ENCODE results near the gene EPHX1. TPM values are rescaled to one million over a fixed set of nuclear protein-coding genes. Genes with fewer than 3 reads are reported as not detected.
A peak's percentile ranks its signal among the peaks of the same experiment; 100 is the strongest.
"Not testable (repeated sequence)": the region's sequence is repeated elsewhere in the genome, so short reads cannot be mapped to it uniquely, and the experiment has no call there.

Gene EPHX1
- total RNA-seq: 1 to 10 TPM in 1 of 2 experiments, under 1 TPM in 1; 0.93 to 1.0 TPM

GRCh38 chr1:225809842-225810578 is at the start of gene EPHX1:
TSS of gene EPHX1 (plus strand) at chr1:225810124. CDS start at chr1:225828730, 18,606 bp downstream.
- Mint-ChIP-seq H3K27me3 (peaks cover 10% of the 10 kb centered on the region), H3K4me3 (peak within 1 kb of the TSS; percentile 75), H3K36me3 (ENCODE audit: low read depth) (no peaks in the 10 kb centered on the region), H3K27ac (no peak within 1 kb of the TSS), H3K9me3 (no peaks in the 10 kb centered on the region), H3K4me1 (peaks cover 15% of the 10 kb centered on the region)
- DNase-seq: peak; percentile 74
- ChIA-PET POLR2A (interaction anchor here (0.6 to 2.9 kb wide), 4 partner anchors 22 to 426 kb away, joined by 3 to 13 read pairs (median 4); partner anchors contain the start of genes PYCR2 and SRP9), CTCF (interaction anchor here (0.8 to 2.1 kb wide), 4 partner anchors 10 to 37 kb away, joined by 3 to 4 read pairs (median 4); no protein-coding TSS in a partner anchor)

- H3K4me1 Mint-ChIP-seq: no peaks in the 10 kb centered on the region
- H3K36me3 Mint-ChIP-seq (ENCODE audit: low read depth): no peaks in the 10 kb centered on the region
- ChIA-PET POLR2A (no interaction called here), CTCF (no interaction called here)
- no peak overlapping the region for H3K27ac Mint-ChIP-seq
- no peak overlapping the region for H3K4me3 Mint-ChIP-seq
- H3K27me3 Mint-ChIP-seq: peaks cover 14% of the 10 kb centered on the region
- no peaks in the 10 kb centered on the region for H3K9me3 Mint-ChIP-seq
- no peak for DNase-seq
Measured at GRCh38 chr1:225760531-225760930, 49.4 kb upstream of the EPHX1 start.

GRCh38 chr1:225761395-225761794 is 48.5 kb upstream of the EPHX1 start:
- H3K36me3 Mint-ChIP-seq (ENCODE audit: low read depth); H3K4me3 Mint-ChIP-seq; DNase-seq; H3K4me1 Mint-ChIP-seq; H3K27ac Mint-ChIP-seq; H3K9me3 Mint-ChIP-seq; CTCF ChIA-PET; POLR2A ChIA-PET: not testable (repeated sequence)
- H3K27me3 Mint-ChIP-seq: peaks cover 14% of the 10 kb centered on the region

GRCh38 chr1:225762002-225762441 is 47.9 kb upstream of the EPHX1 start:
- ChIA-PET CTCF (interaction anchor here (1.4 kb wide), 1 partner anchor 16 kb away, joined by 3 read pairs; the partner anchor contains the start of gene SRP9), POLR2A (no interaction called here)
- H3K36me3 Mint-ChIP-seq (ENCODE audit: low read depth): no peaks in the 10 kb centered on the region
- H3K9me3 Mint-ChIP-seq: no peaks in the 10 kb centered on the region
- peaks cover 13% of the 10 kb centered on the region for H3K27me3 Mint-ChIP-seq
- H3K4me1 Mint-ChIP-seq: no peaks in the 10 kb centered on the region
- no peak overlapping the region for H3K4me3 Mint-ChIP-seq
- no peak for DNase-seq
- no peak overlapping the region for H3K27ac Mint-ChIP-seq

- CTCF ChIA-PET: interaction anchor here (0.7 to 1.4 kb wide), 2 partner anchors 10 to 15 kb away, joined by 3 to 8 read pairs; partner anchors contain the start of gene SRP9
- Mint-ChIP-seq H3K9me3 (no peaks in the 10 kb centered on the region), H3K27me3 (peaks cover 13% of the 10 kb centered on the region), H3K4me1 (no peaks in the 10 kb centered on the region), H3K36me3 (ENCODE audit: low read depth) (no peaks in the 10 kb centered on the region), H3K27ac (no peak overlapping the region), H3K4me3 (no peak overlapping the region)
- DNase-seq: no peak
- POLR2A ChIA-PET: no interaction called here
Measured at GRCh38 chr1:225762444-225762843, 47.5 kb upstream of the EPHX1 start.

GRCh38 chr1:225763716-225764548 is 46.0 kb upstream of the EPHX1 start:
- Mint-ChIP-seq H3K27ac (no peak overlapping the region), H3K4me3 (no peak overlapping the region), H3K4me1 (no peaks in the 10 kb centered on the region), H3K27me3 (peaks cover 7% of the 10 kb centered on the region), H3K9me3 (no peaks in the 10 kb centered on the region), H3K36me3 (ENCODE audit: low read depth) (no peaks in the 10 kb centered on the region)
- CTCF ChIA-PET: no interaction called here
- DNase-seq: no peak
- POLR2A ChIA-PET: interaction anchor here (1.7 kb wide), 1 partner anchor 15 kb away, joined by 6 read pairs; the partner anchor contains the start of gene SRP9

- Mint-ChIP-seq H3K9me3 (no peaks in the 10 kb centered on the region), H3K4me1 (no peaks in the 10 kb centered on the region), H3K27me3 (peaks cover 4% of the 10 kb centered on the region), H3K27ac (no peak overlapping the region), H3K4me3 (no peak overlapping the region), H3K36me3 (ENCODE audit: low read depth) (no peaks in the 10 kb centered on the region)
- CTCF ChIA-PET: interaction anchor here (1.6 kb wide), 1 partner anchor 11 kb away, joined by 4 read pairs; the partner anchor contains the start of gene SRP9
- POLR2A ChIA-PET: interaction anchor here (4.8 kb wide), 1 partner anchor 11 kb away, joined by 32 read pairs; the partner anchor contains the start of gene SRP9
- no peak for DNase-seq
Measured at GRCh38 chr1:225765982-225766674, 43.8 kb upstream of the EPHX1 start.

GRCh38 chr1:225766967-225767633 is 42.8 kb upstream of the EPHX1 start:
- Mint-ChIP-seq H3K27ac (no peak overlapping the region), H3K36me3 (ENCODE audit: low read depth) (no peaks in the 10 kb centered on the region), H3K4me3 (no peak overlapping the region), H3K9me3 (no peaks in the 10 kb centered on the region), H3K4me1 (no peaks in the 10 kb centered on the region), H3K27me3 (no peaks in the 10 kb centered on the region)
- CTCF ChIA-PET: interaction anchor here (1.5 kb wide), 1 partner anchor 11 kb away, joined by 6 read pairs; the partner anchor contains the start of gene SRP9
- POLR2A ChIA-PET: interaction anchor here (0.6 to 4.8 kb wide), 2 partner anchors 10 to 21 kb away, joined by 3 to 32 read pairs; partner anchors contain the start of gene SRP9
- DNase-seq: no peak

GRCh38 chr1:225767634-225768540 is 42.0 kb upstream of the EPHX1 start:
- no peak overlapping the region for H3K27ac Mint-ChIP-seq
- ChIA-PET POLR2A (interaction anchor here (0.6 to 4.8 kb wide), 2 partner anchors 9 to 21 kb away, joined by 3 to 32 read pairs; partner anchors contain the start of gene SRP9), CTCF (interaction anchor here (1.5 kb wide), 2 partner anchors 10 kb away, joined by 6 to 12 read pairs; partner anchors contain the start of gene SRP9)
- no peaks in the 10 kb centered on the region for H3K9me3 Mint-ChIP-seq
- no peaks in the 10 kb centered on the region for H3K4me1 Mint-ChIP-seq
- no peak overlapping the region for H3K4me3 Mint-ChIP-seq
- no peaks in the 10 kb centered on the region for H3K36me3 Mint-ChIP-seq (ENCODE audit: low read depth)
- peak; percentile 11 for DNase-seq
- H3K27me3 Mint-ChIP-seq: no peaks in the 10 kb centered on the region

GRCh38 chr1:225768662-225769426 is 41.1 kb upstream of the EPHX1 start:
- no peaks in the 10 kb centered on the region for H3K27me3 Mint-ChIP-seq
- H3K36me3 Mint-ChIP-seq (ENCODE audit: low read depth): no peaks in the 10 kb centered on the region
- POLR2A ChIA-PET: interaction anchor here (1.0 to 4.8 kb wide), 2 partner anchors 9 to 25 kb away, joined by 3 to 32 read pairs; partner anchors contain the start of gene SRP9
- H3K9me3 Mint-ChIP-seq: no peaks in the 10 kb centered on the region
- H3K4me1 Mint-ChIP-seq: no peaks in the 10 kb centered on the region
- no peak overlapping the region for H3K27ac Mint-ChIP-seq
- H3K4me3 Mint-ChIP-seq: no peak overlapping the region
- peak; percentile 7 for DNase-seq
- CTCF ChIA-PET: interaction anchor here (1.2 to 1.5 kb wide), 2 partner anchors 9 to 215 kb away, joined by 3 to 12 read pairs; partner anchors contain the start of gene SRP9
